NCI-H460 (cell line): Measurements from ENCODE around the gene SUPT20H. TPM values are rescaled to one million over a fixed set of nuclear protein-coding genes. Genes with fewer than 3 reads are reported as not detected.

ENCODE experiments used
- DNase-seq: peaks from one replicate; pipeline ENCODE4 v3.0.0-alpha.2; 2016; ENCODE audit warnings: low read depth; ENCODE audit errors: extremely low read depth
- total RNA-seq: library from RNA; depleted of rRNA; stranded (reverse); fragments of >200 nt; shearing (Covaris generic); gene quantifications from 2 replicates; pipeline ENCODE4 v1.2.3, GENCODE V29; 2014; rRNA removed

The SUPT20H gene
- total RNA-seq, 1 experiment from 2014 or later = 34.1 TPM

DNA sequence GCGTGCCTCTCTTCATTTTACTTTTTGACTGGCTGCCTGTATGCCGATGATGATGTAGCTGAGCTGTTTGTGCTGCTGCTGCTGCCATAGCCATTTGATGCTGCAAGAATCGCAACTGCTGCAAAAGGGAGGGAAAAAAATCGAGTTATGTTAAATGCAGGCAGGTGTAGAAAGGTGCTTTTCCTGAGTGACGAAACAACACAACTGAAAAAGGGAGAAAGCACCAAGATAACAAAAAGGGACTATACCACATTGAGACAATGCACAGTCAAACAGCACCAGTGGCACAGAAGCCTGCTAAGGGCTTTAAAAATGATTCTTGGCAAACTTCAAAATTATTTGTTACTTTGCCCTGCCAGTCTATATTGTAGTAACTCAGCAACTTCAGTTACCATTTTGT, 49.8 kb downstream of the SUPT20H start:
- DNase-seq = no peak

DNA sequence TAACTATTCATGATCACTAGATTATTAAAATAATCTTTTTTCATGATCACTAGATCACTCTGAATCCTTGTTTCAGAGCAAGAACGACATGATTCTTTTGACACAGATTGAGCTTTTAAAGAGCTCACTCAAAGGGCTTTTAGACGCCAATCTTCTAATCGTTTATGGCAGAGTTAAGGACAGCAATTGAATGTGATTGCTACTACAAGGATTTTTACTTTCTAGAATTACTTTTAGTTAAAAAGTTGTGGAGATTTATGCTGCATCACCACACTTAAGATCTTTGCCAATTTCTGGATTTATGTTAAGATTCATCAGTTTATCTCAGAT, 57.6 kb downstream of the SUPT20H start:
- no peak for DNase-seq

DNA sequence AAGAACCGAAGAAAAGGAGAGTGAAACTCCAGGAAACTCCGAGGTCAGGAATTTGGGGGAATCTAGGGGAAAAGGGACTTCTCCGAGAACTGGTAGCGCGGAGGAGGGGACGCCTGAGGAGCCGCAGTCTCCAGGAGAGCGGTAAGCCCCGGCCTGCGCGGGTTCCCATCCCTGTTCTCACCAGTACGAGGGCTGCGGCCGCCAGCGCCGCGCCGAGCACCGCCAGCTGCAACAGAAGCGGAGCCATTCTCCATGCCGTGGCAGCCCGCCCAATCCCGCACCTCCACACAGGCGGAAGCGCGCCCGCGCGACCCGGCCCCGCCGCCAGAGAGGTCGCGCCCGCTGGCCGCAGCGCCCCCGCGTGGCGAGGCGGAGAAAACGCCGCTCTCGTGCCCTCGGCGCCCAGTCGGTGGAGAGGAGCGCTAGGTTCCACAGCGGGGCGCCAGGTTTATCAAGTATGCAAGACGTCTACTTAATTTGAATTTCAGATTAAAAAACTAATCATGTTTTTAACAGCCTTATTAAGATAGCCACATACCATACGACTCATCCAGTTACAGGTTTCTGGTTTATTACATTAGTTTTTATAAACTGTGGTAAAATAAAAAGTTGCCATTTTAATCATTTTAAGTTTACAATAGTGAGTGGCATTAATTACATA, 60.3 kb downstream of the SUPT20H start, which contains the start of gene ALG5:
ALG5 (minus strand) TSS at position 287 of the 661 bp plus-strand sequence; CDS start at position 247, 40 bp downstream.
- peak; percentile 75 for DNase-seq

DNA sequence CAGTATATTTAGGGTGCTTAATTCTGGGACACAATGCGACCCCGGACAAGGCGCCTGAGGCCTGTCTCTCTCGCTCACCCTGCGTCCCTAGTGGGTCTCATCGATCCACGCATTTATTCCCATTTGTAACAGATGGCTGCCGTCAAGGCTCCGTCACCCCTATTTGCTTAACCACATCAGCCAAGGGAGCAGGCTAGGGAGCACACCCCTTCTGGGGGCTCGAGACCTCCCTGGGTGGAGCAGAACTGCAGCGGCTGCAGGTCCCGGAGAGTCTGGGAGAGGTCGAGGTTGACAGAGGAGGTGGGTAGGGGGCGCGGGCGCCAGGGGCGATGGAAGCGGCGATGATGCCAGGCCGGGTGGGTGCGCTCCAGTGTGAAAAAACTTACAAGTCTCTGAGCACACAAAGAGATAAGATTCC, 60.9 kb downstream of the SUPT20H start:
- DNase-seq = no peak

DNA sequence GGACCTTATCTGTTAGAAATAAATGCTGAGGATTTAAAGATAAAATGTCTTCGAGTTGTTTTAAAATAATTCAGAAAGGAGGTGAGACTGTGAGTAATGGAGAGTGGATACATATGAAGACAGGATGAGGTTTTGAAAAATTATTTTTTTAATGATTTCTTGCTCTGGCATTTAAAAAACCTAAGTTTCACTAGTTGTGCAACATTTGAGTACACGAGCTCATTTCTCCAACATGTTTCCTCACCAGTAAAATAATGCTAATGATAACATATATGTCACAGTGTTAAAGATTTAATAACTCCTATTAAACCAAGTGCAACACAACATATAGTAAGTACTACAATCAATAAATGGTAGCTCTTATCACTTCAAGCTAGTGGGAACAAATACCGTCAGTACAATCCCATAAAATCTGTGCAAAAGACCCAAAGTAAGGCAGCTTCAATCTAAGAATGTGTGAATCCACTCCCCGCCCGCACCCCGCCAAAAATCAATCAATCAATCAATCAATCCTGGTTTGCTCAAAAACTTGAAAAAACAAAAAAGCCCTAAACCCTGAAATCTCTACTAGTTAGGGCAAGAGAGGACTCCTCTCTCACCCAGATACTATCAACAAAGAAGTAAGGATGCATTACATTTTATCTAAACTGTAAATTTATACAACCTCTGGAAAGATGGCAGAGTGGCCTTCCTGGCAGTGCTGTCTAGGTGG, 61.6 kb downstream of the SUPT20H start:
- no peak for DNase-seq

DNA sequence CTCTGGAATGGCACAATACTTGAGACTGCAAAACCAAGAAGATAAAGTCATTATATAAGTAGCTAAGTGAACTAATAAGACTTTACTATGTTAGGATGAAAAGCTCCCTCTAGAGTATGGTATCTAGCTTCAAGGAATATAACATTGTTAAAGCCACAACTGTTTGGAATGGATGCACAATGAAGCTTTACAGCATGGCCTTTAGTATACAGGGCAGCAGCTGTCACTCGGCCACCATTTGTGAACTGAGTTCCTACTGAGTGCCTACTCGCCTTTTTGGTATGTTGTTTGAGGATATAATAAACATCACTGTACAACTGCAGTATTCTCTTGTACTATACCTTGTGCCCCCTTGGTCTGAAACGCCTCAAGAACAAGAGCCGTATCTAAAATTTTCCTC, 67.1 kb downstream of the SUPT20H start:
- no peak for DNase-seq

DNA sequence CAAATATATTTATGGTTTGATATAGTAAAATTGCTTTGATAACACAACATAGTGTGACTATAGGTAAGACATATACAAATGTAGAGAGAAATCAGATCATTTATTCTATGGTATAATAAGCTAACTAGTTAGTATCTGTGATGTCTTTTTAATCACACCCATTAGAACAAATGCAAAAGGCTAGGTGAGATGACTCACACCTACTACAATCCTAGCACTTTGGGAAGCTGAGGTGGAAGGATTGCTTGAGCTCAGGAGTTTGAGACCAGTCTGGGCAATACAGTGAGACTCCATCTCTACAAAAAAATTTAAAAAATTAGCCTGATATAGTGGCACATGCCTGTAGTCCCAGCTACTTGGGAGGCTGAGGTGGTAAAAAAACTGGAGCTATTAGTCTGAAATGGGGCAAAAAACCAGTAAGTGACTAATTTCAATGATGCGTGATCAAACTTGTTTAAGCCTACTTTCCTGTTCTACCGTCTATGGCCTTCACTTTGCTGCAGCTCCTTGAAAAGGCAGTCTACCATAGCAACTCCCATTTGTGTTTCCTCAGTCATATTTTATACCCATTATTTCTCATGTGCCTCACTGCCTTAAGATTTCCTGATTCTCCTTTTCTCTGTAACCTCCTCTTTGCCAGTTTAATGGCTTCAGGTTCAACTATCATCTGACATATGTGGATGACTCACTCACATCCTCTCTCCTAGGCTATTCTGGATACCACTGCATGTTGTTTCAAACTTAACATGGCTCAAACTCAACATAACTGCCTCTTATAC, 72.8 kb downstream of the SUPT20H start:
- no peak for DNase-seq

DNA sequence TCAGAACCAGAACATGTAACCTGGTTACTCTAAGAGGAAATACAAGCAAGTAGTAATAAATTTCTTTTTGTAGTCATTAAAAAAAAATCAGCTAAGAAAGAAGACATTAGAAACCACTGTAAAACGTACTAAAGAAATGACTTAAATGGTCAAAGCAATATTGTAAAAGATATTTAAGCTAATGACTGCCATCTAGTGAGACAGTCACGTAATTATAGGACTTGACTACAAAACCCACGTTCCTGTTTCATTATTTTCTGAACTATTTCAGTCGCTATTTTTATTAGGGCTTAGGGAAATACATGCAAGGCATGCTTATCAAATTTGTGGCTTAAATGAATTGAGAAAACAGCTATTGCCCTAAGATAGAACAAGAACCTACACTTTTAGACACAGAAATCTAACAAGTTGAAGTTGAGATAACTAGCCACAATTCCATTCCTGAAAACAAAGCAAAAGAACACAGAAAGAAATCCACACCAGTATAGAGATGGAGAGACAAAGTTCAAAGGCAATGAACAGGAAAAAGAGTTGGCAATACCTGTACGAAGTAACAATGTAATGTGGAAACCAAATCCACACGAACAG, 78.2 kb downstream of the SUPT20H start:
- peak; percentile 40 for DNase-seq

DNA sequence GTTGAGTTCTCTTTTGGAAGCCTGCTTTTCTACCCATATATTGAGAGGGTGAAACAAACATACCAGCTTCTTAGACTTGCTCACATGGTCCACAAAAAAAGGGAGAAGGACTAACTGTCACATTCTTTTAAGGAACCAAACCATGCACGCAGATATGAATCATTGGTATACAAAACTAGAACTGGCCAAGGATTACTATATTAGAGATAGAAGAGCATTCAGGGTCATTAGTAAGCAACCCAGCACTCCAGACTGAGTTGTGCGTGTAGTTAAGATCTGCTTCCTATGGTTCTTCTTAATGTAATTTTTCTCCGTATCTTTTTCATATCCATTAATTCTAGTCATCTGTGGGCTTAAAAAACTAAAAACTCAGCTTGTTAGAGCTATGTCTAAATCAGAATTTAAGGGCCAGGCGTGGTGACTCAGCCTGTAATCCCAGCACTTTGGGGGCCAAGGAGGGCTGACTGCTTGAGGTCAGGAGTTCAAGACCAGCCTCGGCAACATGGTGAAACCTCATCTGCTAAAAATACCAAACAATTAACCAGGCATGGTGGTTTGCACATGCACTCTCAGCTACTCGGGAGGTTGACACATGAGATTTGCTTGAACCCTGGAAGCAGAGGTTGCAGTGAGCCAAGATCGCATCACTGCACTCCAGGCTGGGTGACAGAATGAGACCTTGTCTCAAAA, 80.0 kb downstream of the SUPT20H start:
- no peak for DNase-seq

DNA sequence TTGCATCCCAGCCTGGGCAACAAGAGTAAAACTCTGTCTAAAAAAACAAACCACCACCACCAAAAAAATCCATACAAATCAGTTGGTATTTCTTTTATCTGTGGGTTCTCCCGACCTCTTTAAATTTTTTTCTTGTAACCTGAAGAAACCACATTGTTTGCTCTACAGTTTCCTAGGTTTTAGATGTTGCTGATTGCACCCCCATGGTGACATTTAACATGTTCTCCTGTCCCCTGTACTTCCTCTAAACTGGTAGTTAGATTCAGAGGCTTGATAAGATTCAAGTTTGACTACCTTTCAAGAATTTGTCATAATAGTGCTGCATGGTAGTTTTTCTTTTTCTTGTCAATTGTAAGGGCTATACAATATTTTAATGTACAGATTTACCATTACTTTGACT, 84.3 kb downstream of the SUPT20H start:
- DNase-seq = no peak

DNA sequence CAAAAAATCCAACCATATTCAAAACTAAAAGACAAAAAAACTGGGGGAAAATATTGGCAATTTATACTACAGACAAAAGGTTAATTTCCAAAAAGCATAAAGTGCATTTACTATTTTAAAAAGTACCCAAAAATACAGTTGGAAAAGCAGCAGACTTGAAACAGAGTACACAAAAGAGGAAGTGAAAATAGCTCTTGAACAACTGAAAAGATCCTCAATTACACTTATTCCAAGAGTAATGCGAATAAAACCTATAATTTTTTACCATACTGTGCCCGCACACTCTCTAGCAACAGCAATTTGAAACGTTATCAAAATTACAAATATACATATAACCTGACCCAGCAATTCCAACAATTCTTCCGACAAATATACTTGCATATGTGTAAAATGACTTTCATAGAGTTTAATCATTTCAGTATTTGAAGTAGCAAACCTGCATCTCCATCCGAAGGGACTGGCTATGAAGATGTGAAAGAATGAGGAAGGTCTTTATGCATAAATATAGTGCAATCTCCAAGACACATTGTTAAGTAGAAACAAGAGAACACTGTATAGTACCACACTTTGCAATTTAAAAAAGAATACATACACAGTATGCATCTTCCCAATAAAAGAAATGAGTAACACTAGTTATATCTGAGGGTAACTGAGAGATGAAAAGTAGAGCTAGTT, 85.7 kb downstream of the SUPT20H start:
- no peak for DNase-seq

DNA sequence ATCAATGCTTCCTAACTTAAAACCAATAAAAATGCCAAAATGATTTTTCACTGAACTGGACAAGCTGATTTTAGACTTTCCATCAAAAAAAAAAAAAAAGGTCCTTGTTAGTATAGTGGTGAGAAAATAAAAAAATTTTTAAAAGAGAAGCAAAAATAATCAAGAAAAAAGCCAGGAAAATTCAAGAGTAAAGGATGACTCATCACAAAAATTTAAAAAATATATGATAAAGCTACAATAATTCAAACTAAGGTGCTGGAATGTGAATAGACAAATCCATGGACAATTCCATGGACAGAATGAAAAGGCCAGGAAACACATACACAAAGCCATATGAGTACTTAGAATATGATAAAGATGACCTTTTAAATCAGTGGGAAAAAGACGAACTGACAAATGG, 86.5 kb downstream of the SUPT20H start:
- DNase-seq = no peak

DNA sequence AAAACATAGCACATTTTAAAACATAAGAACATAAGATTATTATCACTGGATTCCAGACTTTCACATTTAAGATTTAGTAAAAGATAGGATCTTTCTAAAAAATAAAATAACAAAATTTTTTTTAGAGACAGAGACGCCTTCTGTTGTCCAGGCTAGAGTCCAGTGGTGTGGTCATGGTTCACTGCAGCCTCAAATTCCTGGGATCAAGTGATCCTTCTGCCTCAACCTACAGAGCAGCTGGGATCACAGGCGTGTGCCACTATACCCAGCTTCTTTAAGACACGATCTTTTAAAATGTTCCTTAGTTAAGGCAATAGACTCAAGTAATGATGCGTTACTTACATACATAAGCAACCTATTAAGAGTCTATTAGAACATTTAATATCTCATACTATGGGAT, 93.1 kb downstream of the SUPT20H start:
- no peak for DNase-seq

DNA sequence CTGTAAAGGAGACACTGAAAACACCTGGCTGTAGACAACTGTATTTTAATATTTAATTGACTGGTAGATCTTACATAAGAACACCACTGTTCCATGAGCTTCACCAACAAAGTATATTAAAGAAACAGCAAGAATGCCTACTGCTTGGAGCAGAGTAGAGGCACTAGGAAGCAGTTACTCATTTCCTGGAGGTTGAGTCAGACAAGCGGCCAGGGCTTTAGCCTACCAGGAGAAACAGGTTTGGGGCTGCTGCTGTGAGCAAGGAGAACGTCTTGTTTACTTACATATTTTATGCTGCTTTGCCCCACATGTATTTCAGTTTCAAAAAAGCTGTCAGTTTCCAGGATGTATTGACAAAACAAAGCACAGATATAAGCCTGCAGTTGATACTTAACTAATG, 93.7 kb downstream of the SUPT20H start:
- no peak for DNase-seq

DNA sequence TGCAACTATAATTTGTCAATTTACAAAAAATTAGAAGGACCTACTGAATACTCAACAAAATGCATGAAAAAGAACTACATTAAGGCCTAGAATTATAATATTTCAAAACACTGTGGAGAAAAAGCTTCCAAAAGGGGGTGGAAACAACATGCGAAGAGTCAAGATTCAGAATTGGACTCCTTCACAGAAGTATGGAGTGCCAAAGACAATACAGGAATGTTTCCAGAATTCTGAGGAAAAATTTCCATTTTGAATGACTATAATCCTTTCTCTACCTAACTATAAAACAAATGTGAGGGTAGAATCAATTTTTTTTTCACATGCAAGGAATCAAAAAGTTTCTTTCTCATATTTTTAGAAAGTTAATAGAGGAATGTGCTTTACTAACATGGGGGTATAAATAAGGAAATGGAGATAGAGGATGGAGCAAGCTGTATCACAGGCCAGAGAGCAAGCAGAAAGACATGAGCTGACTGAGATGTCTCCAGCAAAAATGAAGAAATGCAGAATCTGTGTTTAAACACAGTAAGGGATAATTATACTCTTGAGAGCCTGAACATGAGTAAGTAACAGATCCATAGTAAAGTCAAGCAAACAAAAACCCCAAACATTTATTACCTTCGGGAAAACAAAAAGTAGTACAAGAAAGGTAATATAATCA, 99.9 kb downstream of the SUPT20H start:
- DNase-seq = no peak

Other genes with a start within 250 kb of the SUPT20H start
- 1.5 and 1.7 TPM in 2 replicates for gene RFXAP, start 240.5 kb downstream of the SUPT20H start, total RNA-seq
- 1.2 TPM in 2 replicates for gene SMAD9, start 139.4 kb downstream of the SUPT20H start, total RNA-seq
- 35.4 and 40.4 TPM in 2 replicates for gene ALG5, start 60.3 kb downstream of the SUPT20H start, total RNA-seq
- 126 and 133 TPM in 2 replicates for gene EXOSC8, start 58.9 kb downstream of the SUPT20H start, total RNA-seq
- gene CSNK1A1L, start 46.0 kb upstream of the SUPT20H start, total RNA-seq = not detected in 2 replicates